Activated B cell treated with CpG ODN at 0.5 μM for 24 hours (primary cell): ENCODE data around the gene MAD1L1. TPM values are rescaled to one million over a fixed set of nuclear protein-coding genes. Genes with fewer than 3 reads are reported as not detected.

Experiments used
- ATAC-seq: fragments of 200-7000 bp; cut with Tn5 transposase; one replicate; pipeline ENCODE4 v1.10.0; 2021; ENCODE audit warnings: low read depth, mild to moderate bottlenecking, moderate library complexity
- CTCF ChIA-PET: fragments of 350-600 bp; sonication (Branson Sonifier 250); formaldehyde crosslinking; loops from one replicate; lab custom pipeline; 2021; ENCODE audit warnings: antibody characterized with exemption; lab: Charles Lee
- POLR2A ChIA-PET: fragments of 350-600 bp; sonication (Branson Sonifier 250); formaldehyde crosslinking; loops from one replicate; lab custom pipeline; 2021; ENCODE audit warnings: antibody characterized with exemption; lab: Charles Lee
- DNase-seq: peaks from one replicate; pipeline ENCODE4 v3.0.0; 2022
- H3K27ac Mint-ChIP-seq: one replicate; pipeline ENCODE4 v1.8.0; 2020; ENCODE audit warnings: mixed read lengths
- H3K27me3 Mint-ChIP-seq: one replicate; pipeline ENCODE4 v1.8.0; 2021; ENCODE audit warnings: mixed read lengths
- H3K36me3 Mint-ChIP-seq: one replicate; pipeline ENCODE4 v1.8.0; 2021; ENCODE audit warnings: low read depth, mixed read lengths
- H3K4me1 Mint-ChIP-seq: one replicate; pipeline ENCODE4 v1.8.0; 2021; ENCODE audit warnings: mixed read lengths
- H3K4me3 Mint-ChIP-seq: one replicate; pipeline ENCODE4 v1.8.0; 2020; ENCODE audit warnings: mild to moderate bottlenecking, mixed read lengths
- H3K9me3 Mint-ChIP-seq: one replicate; pipeline ENCODE4 v1.8.0; 2020; ENCODE audit warnings: mixed read lengths
- CTCF ChIP-seq: fragments of 200-600 bp; IDR thresholded peaks from one replicate; pipeline ENCODE4 v1.8.0; 2022; ENCODE audit warnings: antibody characterized with exemption, mild to moderate bottlenecking
- intact Hi-C: fragments of 100-400 bp; cut with micrococcal nuclease; formaldehyde crosslinking; loops from one replicate; pipeline ENCODE4 v1.15.1; 2024
- total RNA-seq: library from RNA; stranded (reverse); gene quantifications from 2 replicates; pipeline ENCODE4 v1.2.3, GENCODE V29; 2022

Gene MAD1L1
- total RNA-seq, 1 donor from 2014 or later: 54.6 TPM

GRCh38 chr7:1947586-1948217 is 285.0 kb downstream of the MAD1L1 start:
- DNase-seq: no peak
- ChIA-PET POLR2A (no interaction called here), CTCF (no interaction called here)
- no peaks in the 10 kb centered on the region for H3K9me3 Mint-ChIP-seq
- no peak overlapping the region for H3K4me3 Mint-ChIP-seq
- H3K4me1 Mint-ChIP-seq: peaks cover 9% of the 10 kb centered on the region
- H3K27me3 Mint-ChIP-seq: no peaks in the 10 kb centered on the region
- TF ChIP-seq CTCF: no peak
- no peak overlapping the region for H3K27ac Mint-ChIP-seq
- peaks cover 3% of the 10 kb centered on the region for H3K36me3 Mint-ChIP-seq
- ATAC-seq: no peak
- intact Hi-C loops: loop anchor here (10.0 kb wide), 1 partner anchor 283 kb away; no protein-coding TSS in a partner anchor

- H3K27me3 Mint-ChIP-seq: no peaks in the 10 kb centered on the region
- intact Hi-C loops: loop anchor here (10.0 kb wide), 1 partner anchor 282 kb away; no protein-coding TSS in a partner anchor
- ATAC-seq: no peak
Measured at GRCh38 chr7:1946773-1947450, 285.8 kb downstream of the MAD1L1 start.

GRCh38 chr7:1946025-1946772 is 286.5 kb downstream of the MAD1L1 start:
- Mint-ChIP-seq H3K4me1 (peaks cover 6% of the 10 kb centered on the region), H3K27ac (no peak overlapping the region)

More at GRCh38 chr7:1946773-1947450, 285.8 kb downstream of the MAD1L1 start:
- Mint-ChIP-seq H3K27ac (no peak overlapping the region), H3K9me3 (no peaks in the 10 kb centered on the region), H3K36me3 (peaks cover 2% of the 10 kb centered on the region), H3K4me3 (no peak overlapping the region), H3K4me1 (peaks cover 11% of the 10 kb centered on the region)
- DNase-seq: no peak
- no peak for TF ChIP-seq CTCF
- CTCF ChIA-PET: no interaction called here
- POLR2A ChIA-PET: no interaction called here

GRCh38 chr7:1945558-1945957 is 287.2 kb downstream of the MAD1L1 start:
- CTCF ChIA-PET: no interaction called here
- no peaks in the 10 kb centered on the region for H3K9me3 Mint-ChIP-seq
- POLR2A ChIA-PET: no interaction called here
- peaks cover 8% of the 10 kb centered on the region for H3K4me1 Mint-ChIP-seq
- DNase-seq (no peak), ATAC-seq (no peak)
- no peaks in the 10 kb centered on the region for H3K36me3 Mint-ChIP-seq
- intact Hi-C loops: loop anchor here (10.0 kb wide), 1 partner anchor 281 kb away; no protein-coding TSS in a partner anchor
- TF ChIP-seq CTCF: no peak
- H3K27ac Mint-ChIP-seq: no peak overlapping the region
- H3K27me3 Mint-ChIP-seq: no peaks in the 10 kb centered on the region
- H3K4me3 Mint-ChIP-seq: no peak overlapping the region

More at GRCh38 chr7:1946025-1946772, 286.5 kb downstream of the MAD1L1 start:
- ATAC-seq (no peak), DNase-seq (no peak)
- TF ChIP-seq CTCF: no peak
- Mint-ChIP-seq H3K9me3 (no peaks in the 10 kb centered on the region), H3K36me3 (no peaks in the 10 kb centered on the region), H3K4me3 (no peak overlapping the region), H3K27me3 (no peaks in the 10 kb centered on the region)
- intact Hi-C loops: loop anchor here (10.0 kb wide), 1 partner anchor 281 kb away; no protein-coding TSS in a partner anchor
- ChIA-PET POLR2A (interaction anchor here (0.5 kb wide), 1 partner anchor 34 kb away, joined by 3 read pairs; no protein-coding TSS in a partner anchor), CTCF (no interaction called here)
